HepG2 (cell line): ENCODE measurements around the gene FMNL2. TPM values are rescaled to one million over a fixed set of nuclear protein-coding genes. Genes with fewer than 3 reads are reported as not detected.

Source experiments
- ATF1 ChIP-seq: IDR thresholded peaks from 2 replicates; pipeline ENCODE4 v1.6.1; 2016; ENCODE audit warnings: mild to moderate bottlenecking, control low read depth
- CEBPB ChIP-seq: IDR thresholded peaks from 2 replicates; pipeline ENCODE4 v1.6.1; 2011; ENCODE audit warnings: low read depth, low read length, improper control_type of control experiment, borderline replicate concordance
- CEBPG ChIP-seq: IDR thresholded peaks from 2 replicates; pipeline ENCODE4 v1.6.1; 2016
- ELF1 ChIP-seq: sonication (generic); formaldehyde crosslinking; IDR thresholded peaks from 2 replicates; pipeline ENCODE4 v1.4.0; 2020; ENCODE audit warnings: missing genetic modification reagents
- KDM4B ChIP-seq: sonication (generic); formaldehyde crosslinking; IDR thresholded peaks from 2 replicates; pipeline ENCODE4 v1.4.0; 2020; ENCODE audit warnings: missing genetic modification reagents
- NKX3-1 ChIP-seq: sonication (generic); formaldehyde crosslinking; IDR thresholded peaks from 2 replicates; pipeline ENCODE4 v1.5.0; 2020; ENCODE audit warnings: missing genetic modification reagents
- NR2F1 ChIP-seq, 2 experiments: fragments of 450-650 bp in 1 of 2; formaldehyde crosslinking in 1 of 2; IDR thresholded peaks; 2 replicates each; pipeline versions ENCODE4 v1.5.0 to v1.6.1; 2016 to 2020; ENCODE audit warnings: mild to moderate bottlenecking in 1 of 2, missing compliant biosample characterization in 1 of 2, missing genetic modification reagents in 1 of 2, moderate library complexity in 1 of 2
- RFXAP ChIP-seq: sonication (generic); formaldehyde crosslinking; IDR thresholded peaks from 2 replicates; pipeline ENCODE4 v1.4.0; 2020; ENCODE audit warnings: missing genetic modification reagents, borderline replicate concordance
- TARDBP ChIP-seq: sonication (generic); formaldehyde crosslinking; IDR thresholded peaks from 2 replicates; pipeline ENCODE4 v1.8.0; 2022; ENCODE audit warnings: mild to moderate bottlenecking, missing genetic modification reagents
- TP53 ChIP-seq: sonication (generic); formaldehyde crosslinking; conservative IDR thresholded peaks from 2 replicates; pipeline ENCODE4 v1.4.0; 2020; ENCODE audit warnings: missing genetic modification reagents
- ZC3H4 ChIP-seq: sonication (generic); formaldehyde crosslinking; IDR thresholded peaks from 2 replicates; pipeline ENCODE4 v1.4.0; 2020; ENCODE audit warnings: missing genetic modification reagents, borderline replicate concordance
- ZNF160 ChIP-seq: sonication (generic); formaldehyde crosslinking; IDR thresholded peaks from 2 replicates; pipeline ENCODE4 v1.8.0; 2022; ENCODE audit warnings: mild to moderate bottlenecking, inconsistent platforms, missing genetic modification reagents
- ZNF629 ChIP-seq: sonication (generic); formaldehyde crosslinking; conservative IDR thresholded peaks from 2 replicates; pipeline ENCODE4 v1.5.0; 2020; ENCODE audit warnings: missing genetic modification reagents
- ZNF792 ChIP-seq: IDR thresholded peaks from 2 replicates; pipeline ENCODE4 v1.6.1; 2016
- polyA plus RNA-seq, 8 experiments: library from polyadenylated mRNA; depleted of rRNA in 3 of 8; stranded (reverse) in 7 of 8; unstranded in 1 of 8; fragments of >200 nt; fragmentation: Illumina TruSeq in 4 of 8; extraction: Trizol in 4 of 8; gene quantifications; 2 replicates each; pipeline versions ENCODE4 v1.2.1 to v1.2.3, GENCODE V29; 2011 to 2016; ENCODE audit warnings: low read depth in 4 of 8, missing spikeins in 1 of 8, mixed read lengths in 1 of 8; ENCODE audit not compliant: insufficient read depth in 1 of 8
- total RNA-seq, 5 experiments: library from RNA; depleted of rRNA; stranded (reverse); fragments of >200 nt; fragmentation: Illumina TruSeq; extraction: Trizol; gene quantifications; 2 replicates each; pipeline ENCODE4 v1.2.3, GENCODE V29; 2016; ENCODE audit warnings: low read depth in 1 of 5
- TF ChIP-seq, protein P1 (sequence below): sonication (generic); formaldehyde crosslinking; conservative IDR thresholded peaks from 2 replicates; pipeline ENCODE4 v1.8.0; 2022; ENCODE audit warnings: mild to moderate bottlenecking, moderate library complexity, missing genetic modification reagents
- TF ChIP-seq, protein P2 (sequence below): IDR thresholded peaks from 2 replicates; pipeline ENCODE4 v1.6.1; 2016; ENCODE audit warnings: mild to moderate bottlenecking, missing biosample characterization, missing genetic modification reagents
- TF ChIP-seq, protein P3 (sequence below): sonication (generic); formaldehyde crosslinking; IDR thresholded peaks from 2 replicates; pipeline ENCODE4 v1.8.0; 2022; ENCODE audit warnings: missing genetic modification reagents, mild to moderate bottlenecking, inconsistent platforms, borderline replicate concordance
- TF ChIP-seq, protein P4 (sequence below): sonication (generic); formaldehyde crosslinking; conservative IDR thresholded peaks from 2 replicates; pipeline ENCODE4 v1.4.0; 2020; ENCODE audit warnings: missing genetic modification reagents
- TF ChIP-seq, protein P5 (sequence below): sonication (generic); formaldehyde crosslinking; IDR thresholded peaks from 2 replicates; pipeline ENCODE4 v1.8.0; 2022; ENCODE audit warnings: mild to moderate bottlenecking, missing genetic modification reagents, borderline replicate concordance
- TF ChIP-seq, protein P6 (sequence below): sonication (generic); formaldehyde crosslinking; IDR thresholded peaks from 2 replicates; pipeline ENCODE4 v1.4.0; 2020; ENCODE audit warnings: missing genetic modification reagents

The FMNL2 gene
- total and polyA plus RNA-seq, 2 of the 13 experiments (the other 11 are each of a cell fraction or from before 2014, with no cell fraction given), result 66.5 to 67.7 TPM

DNA sequence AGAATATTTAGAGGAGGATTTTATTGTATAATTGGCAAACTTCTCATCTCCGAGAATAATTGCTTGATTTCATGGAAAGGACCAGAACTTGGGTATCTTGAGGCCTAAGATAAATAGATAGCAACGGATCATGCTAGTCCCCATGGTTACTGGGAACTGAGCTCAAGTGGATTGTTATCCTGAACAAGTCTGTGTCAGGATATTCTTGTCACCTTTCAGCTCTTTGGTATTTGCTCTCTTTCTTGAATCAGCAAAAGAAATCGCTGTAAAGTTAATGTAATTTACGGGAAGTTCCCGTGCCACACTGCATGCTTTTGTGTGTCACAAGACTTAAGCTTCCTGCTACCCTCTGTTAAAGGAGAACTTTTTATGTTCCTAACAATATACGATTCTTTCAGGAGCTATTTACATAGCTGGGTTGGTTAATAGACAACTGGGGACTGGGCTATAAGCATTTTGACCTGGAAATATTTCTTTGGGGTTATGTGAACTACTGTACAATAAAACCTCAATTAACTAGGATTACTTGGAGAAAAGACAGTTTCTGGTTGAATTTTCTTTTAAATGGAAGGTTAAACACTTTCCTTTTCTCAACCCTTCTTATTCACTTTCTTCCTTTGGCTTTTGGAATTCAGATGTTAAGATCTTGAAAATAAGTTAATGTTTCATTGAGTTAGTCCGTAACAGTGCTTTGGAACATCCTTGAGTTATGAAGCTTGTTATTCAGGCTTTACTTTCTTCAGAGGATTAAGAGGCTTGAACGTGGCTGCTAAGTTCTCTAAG, 151.2 kb downstream of the FMNL2 start (continued):
- TF ChIP-seq, protein P1, sequence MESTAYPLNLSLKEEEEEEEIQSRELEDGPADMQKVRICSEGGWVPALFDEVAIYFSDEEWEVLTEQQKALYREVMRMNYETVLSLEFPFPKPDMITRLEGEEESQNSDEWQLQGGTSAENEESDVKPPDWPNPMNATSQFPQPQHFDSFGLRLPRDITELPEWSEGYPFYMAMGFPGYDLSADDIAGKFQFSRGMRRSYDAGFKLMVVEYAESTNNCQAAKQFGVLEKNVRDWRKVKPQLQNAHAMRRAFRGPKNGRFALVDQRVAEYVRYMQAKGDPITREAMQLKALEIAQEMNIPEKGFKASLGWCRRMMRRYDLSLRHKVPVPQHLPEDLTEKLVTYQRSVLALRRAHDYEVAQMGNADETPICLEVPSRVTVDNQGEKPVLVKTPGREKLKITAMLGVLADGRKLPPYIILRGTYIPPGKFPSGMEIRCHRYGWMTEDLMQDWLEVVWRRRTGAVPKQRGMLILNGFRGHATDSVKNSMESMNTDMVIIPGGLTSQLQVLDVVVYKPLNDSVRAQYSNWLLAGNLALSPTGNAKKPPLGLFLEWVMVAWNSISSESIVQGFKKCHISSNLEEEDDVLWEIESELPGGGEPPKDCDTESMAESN (CRISPR knock-in tag), result peak; percentile 78
- peak; percentile 78; the same call in 1 of the 2 replicates for TF ChIP-seq RFXAP
- TF ChIP-seq ZNF629 (CRISPR knock-in tag), result peak; percentile 32; the same call in 1 of the 2 replicates
- peak; percentile 72; the same call in 1 of the 2 replicates for TF ChIP-seq ATF1 (CRISPR knock-in tag)
- TF ChIP-seq KDM4B (CRISPR knock-in tag), result peak; percentile 89; the same call in 1 of the 2 replicates
- TF ChIP-seq, protein P2, sequence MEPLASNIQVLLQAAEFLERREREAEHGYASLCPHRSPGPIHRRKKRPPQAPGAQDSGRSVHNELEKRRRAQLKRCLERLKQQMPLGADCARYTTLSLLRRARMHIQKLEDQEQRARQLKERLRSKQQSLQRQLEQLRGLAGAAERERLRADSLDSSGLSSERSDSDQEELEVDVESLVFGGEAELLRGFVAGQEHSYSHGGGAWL, result no peak
- TF ChIP-seq TP53, result no peak
- TF ChIP-seq ELF1 (CRISPR knock-in tag), result peak; percentile 82
- TF ChIP-seq CEBPG (CRISPR knock-in tag), result peak; percentile 89
- peak; percentile 91 for TF ChIP-seq TARDBP
- TF ChIP-seq, protein P3, sequence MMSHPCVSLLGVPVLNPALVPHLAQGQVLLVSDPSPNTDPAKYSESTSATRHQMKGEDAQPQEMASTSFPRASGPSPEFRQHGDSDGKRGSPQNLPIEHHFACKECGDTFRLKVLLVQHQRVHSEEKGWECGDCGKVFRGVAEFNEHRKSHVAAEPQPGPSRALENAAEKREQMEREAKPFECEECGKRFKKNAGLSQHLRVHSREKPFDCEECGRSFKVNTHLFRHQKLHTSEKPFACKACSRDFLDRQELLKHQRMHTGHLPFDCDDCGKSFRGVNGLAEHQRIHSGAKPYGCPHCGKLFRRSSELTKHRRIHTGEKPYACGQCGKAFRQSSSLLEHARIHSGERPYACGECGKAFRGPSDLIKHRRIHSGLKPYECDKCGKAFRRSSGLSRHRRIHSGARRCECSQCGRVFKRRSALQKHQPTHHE (CRISPR knock-in tag), result peak; percentile 80; the same call in 1 of the 2 replicates
- TF ChIP-seq ZNF160 (CRISPR knock-in tag), result peak; percentile 33; the same call in 1 of the 2 replicates
- TF ChIP-seq, protein P4, sequence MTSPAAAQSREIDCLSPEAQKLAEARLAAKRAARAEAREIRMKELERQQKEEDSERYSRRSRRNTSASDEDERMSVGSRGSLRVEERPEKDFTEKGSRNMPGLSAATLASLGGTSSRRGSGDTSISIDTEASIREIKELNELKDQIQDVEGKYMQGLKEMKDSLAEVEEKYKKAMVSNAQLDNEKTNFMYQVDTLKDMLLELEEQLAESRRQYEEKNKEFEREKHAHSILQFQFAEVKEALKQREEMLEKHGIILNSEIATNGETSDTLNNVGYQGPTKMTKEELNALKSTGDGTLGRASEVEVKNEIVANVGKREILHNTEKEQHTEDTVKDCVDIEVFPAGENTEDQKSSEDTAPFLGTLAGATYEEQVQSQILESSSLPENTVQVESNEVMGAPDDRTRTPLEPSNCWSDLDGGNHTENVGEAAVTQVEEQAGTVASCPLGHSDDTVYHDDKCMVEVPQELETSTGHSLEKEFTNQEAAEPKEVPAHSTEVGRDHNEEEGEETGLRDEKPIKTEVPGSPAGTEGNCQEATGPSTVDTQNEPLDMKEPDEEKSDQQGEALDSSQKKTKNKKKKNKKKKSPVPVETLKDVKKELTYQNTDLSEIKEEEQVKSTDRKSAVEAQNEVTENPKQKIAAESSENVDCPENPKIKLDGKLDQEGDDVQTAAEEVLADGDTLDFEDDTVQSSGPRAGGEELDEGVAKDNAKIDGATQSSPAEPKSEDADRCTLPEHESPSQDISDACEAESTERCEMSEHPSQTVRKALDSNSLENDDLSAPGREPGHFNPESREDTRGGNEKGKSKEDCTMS, result no peak
- TF ChIP-seq, protein P5, sequence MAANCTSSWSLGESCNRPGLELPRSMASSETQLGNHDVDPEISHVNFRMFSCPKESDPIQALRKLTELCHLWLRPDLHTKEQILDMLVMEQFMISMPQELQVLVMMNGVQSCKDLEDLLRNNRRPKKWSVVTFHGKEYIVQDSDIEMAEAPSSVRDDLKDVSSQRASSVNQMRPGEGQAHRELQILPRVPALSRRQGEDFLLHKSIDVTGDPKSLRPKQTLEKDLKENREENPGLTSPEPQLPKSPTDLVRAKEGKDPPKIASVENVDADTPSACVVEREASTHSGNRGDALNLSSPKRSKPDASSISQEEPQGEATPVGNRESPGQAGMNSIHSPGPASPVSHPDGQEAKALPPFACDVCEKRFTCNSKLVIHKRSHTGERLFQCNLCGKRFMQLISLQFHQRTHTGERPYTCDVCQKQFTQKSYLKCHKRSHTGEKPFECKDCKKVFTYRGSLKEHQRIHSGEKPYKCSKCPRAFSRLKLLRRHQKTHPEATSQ (CRISPR knock-in tag), result peak; percentile 94; the same call in 1 of the 2 replicates
- peak; percentile 71 for TF ChIP-seq CEBPB
- TF ChIP-seq NR2F1 (CRISPR knock-in tag; IDR thresholded peaks at IDR 0.05), result peak; percentile 17 to 51; a peak in 3 of 4 replicates
- TF ChIP-seq, protein P6, sequence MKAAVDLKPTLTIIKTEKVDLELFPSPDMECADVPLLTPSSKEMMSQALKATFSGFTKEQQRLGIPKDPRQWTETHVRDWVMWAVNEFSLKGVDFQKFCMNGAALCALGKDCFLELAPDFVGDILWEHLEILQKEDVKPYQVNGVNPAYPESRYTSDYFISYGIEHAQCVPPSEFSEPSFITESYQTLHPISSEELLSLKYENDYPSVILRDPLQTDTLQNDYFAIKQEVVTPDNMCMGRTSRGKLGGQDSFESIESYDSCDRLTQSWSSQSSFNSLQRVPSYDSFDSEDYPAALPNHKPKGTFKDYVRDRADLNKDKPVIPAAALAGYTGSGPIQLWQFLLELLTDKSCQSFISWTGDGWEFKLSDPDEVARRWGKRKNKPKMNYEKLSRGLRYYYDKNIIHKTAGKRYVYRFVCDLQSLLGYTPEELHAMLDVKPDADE (CRISPR knock-in tag), result no peak
- TF ChIP-seq NKX3-1 (CRISPR knock-in tag), result peak; percentile 77
- TF ChIP-seq ZC3H4 (CRISPR knock-in tag), result no peak
- TF ChIP-seq ZNF792 (CRISPR knock-in tag), result peak; percentile 95
